GM21526 (cell line): ENCODE results near the gene CIAO2A.
"Not testable (repeated sequence)": the region's sequence is repeated elsewhere in the genome, so short reads cannot be mapped to it uniquely, and the experiment has no call there.

Source experiments
- ATAC-seq: cut with Tn5 transposase; IDR thresholded peaks from one replicate; pipeline ENCODE4 v1.9.1; 2021; ENCODE audit warnings: moderate library complexity; ENCODE audit not compliant: unreplicated experiment, low FRiP score

CIAO2A gene

GRCh38 chr15:64093627-64094417 is at the start of gene CIAO2A:
TSS of gene CIAO2A (minus strand) at chr15:64093838. CDS start at chr15:64093768, 70 bp downstream.
- ATAC-seq: peak; percentile 58

DNA sequence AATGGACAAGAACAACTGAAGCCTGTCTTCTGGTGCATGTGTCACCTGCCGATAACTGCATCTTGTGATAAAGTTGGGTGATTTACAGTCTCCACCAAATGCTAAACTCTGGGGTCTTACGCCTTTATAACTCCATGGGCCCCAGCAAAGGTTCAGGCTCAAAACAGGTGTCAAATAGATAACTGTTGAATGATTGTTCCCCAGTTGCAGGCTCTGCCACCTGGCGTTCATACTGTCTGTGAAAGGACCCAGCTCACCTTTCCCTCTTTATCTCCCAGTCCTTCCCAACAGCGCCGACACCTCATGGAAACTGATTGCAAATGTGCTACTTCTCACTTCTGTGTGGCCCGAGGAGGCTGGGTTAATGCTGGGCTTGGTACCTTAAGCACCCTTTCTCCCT is 49.6 kb upstream of the CIAO2A start:
- no peak for ATAC-seq

- no peak for ATAC-seq
These were observed 48.3 kb upstream of the CIAO2A start for GRCh38 chr15:64141798-64142512.

- ATAC-seq: no peak
These were observed 44.8 kb upstream of the CIAO2A start for GRCh38 chr15:64138331-64138941.

GRCh38 chr15:64137226-64137833 is 43.7 kb upstream of the CIAO2A start:
- ATAC-seq: no peak

DNA sequence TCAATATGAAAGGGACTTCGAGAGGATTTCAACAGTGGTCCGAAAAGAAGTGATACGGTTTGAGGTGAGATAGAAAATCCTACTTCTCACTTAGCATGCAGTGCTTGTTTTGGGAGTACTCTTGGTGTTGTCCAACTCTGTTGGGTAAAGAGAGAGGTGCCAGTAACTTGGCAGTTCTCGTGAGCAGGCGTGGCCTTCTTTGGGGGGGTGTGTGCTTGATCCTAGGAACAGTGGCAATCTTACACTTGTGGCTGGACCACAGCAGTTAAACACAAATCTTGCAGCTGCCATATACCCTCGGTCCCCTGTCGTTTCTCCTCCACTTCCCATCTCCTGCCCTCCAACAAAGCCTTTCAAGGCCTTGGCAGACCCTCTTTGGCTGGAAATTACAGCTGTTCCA is 42.7 kb upstream of the CIAO2A start:
- no peak for ATAC-seq

GRCh38 chr15:64134345-64134829 is 40.7 kb upstream of the CIAO2A start:
- ATAC-seq: no peak

DNA sequence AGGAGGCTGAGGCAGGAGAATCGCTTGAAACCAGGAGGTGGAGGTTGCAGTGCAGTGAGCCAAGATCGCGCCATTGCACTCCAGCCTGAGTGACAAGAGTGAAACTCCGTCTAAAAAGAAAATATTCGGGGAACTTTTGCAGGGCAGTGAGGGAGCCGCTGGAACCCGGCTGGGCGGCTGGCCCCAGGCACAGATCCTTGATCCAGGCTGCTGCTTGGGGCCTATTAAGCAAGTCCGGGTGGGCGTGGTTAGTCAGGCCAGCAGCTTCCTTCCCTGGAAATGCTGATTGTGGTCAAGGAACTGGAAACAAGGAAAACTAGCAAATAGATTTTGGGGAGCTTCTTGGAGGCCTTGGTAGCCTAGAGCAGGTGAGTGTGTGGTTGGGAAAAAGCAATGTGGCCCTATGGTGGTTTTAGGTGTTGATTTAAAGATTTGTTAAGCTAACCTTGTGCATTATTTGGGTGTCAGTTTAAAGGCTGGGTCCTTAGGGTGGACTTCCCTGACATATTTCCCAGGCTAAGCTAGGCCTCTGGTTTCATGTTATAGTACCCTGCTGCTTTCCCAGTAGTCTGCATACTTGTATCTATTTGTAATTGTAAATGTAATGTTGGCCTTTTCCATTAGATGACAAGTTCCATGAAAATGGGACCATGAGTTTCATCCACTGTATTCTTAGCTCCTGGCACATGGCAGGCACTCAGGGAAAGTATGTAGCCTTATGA is 40.1 kb upstream of the CIAO2A start:
- no peak for ATAC-seq

GRCh38 chr15:64132217-64132616 is 38.6 kb upstream of the CIAO2A start:
- no peak for ATAC-seq

DNA sequence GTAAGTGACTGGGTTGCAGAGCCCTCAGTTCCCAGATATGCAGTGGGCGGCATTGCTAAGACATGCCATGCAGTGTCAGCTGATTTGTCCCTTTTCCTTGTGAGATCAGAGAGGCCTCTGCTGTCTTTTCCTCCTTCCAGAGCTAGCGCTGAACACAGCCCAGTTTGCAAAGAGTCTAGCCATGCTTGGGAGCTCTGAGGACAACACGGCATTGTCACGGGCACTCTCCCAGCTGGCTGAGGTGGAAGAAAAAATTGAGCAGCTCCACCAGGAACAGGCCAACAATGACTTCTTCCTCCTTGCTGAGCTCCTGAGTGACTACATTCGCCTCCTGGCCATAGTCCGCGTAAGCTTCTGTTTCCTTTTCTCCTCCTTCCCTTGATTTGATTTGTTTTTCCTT is 37.9 kb upstream of the CIAO2A start:
- no peak for ATAC-seq

- no peak for ATAC-seq
These were observed 36.5 kb upstream of the CIAO2A start for GRCh38 chr15:64130159-64130558.

DNA sequence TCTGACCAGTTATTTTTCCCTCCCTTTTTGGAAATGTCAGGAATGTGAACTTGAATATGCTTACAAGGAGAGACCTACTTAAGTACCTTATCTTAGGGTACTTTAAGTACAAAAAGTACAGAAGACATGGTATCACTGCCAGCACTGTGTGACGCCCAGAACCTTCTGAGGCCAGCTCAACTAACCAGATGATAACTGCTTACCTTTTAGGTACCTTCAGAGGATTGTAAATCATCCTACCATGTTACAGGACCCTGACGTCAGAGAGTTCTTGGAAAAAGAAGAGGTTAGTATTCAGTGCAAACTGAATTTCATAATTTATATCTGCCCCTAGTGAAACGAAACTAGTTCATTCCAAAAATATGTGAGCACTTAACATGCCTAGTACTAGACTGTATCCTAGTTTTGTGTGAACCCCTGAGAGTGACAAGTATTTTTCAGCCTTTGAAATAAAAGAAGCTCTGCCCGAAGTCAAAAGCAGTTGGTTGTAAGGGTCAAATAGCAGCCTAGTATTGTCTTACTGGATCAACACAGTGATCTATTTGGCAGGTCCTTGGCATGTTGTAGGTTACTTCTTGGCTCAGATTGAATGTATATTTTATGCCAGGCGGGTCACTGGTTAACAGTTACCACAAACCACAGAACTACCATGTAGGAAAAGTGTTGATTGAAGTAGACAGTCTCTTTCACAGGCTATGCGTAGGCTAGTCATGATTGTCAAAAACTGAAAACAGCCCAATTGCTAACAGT is 34.1 kb upstream of the CIAO2A start:
- no peak for ATAC-seq

- ATAC-seq: no peak
These were observed 32.3 kb upstream of the CIAO2A start for GRCh38 chr15:64125978-64126377.

DNA sequence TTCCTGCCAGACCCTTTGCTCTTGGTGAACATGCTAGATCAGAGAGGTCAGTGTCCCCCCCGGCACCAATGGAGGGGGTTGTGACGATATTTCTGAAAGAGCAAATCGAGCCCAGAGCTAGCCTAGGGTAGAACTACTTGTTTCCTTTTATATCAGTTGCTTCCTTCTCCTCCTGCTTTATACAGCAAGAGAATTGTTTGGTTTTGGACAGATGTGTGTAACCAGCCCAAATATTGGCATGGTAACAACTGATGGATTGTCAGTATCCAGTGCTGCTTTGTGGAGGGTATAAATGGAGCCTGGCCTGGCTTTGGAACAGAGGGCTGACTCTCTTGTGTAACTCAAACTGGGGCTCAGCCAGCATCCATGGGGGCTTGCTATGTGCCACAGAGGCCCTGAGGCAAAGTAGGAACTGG is 29.3 kb upstream of the CIAO2A start:
- ATAC-seq: no peak

DNA sequence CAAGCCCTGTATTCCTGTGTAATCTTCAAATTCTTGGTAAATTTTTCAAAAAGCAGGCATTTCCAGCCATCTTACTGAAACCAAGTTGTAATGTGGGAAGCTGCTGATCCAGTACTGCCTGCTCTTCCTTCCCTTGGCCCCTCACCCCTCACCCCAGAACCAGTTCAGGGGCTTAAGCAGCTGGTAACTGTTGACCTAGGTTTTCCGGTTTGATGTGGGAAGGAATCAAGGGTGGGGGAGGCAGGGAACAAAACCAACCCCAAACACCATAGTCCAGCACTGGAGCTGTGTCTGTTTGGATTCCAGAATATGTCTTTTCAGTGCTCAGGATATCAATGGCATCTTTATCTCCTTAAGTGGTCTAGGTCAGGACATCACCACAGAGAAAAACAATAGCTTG is 28.8 kb upstream of the CIAO2A start:
- no peak for ATAC-seq

- no peak for ATAC-seq
These were observed 28.0 kb upstream of the CIAO2A start for GRCh38 chr15:64121614-64122013.

GRCh38 chr15:64120322-64120721 is 26.7 kb upstream of the CIAO2A start:
- not testable (repeated sequence) for ATAC-seq

DNA sequence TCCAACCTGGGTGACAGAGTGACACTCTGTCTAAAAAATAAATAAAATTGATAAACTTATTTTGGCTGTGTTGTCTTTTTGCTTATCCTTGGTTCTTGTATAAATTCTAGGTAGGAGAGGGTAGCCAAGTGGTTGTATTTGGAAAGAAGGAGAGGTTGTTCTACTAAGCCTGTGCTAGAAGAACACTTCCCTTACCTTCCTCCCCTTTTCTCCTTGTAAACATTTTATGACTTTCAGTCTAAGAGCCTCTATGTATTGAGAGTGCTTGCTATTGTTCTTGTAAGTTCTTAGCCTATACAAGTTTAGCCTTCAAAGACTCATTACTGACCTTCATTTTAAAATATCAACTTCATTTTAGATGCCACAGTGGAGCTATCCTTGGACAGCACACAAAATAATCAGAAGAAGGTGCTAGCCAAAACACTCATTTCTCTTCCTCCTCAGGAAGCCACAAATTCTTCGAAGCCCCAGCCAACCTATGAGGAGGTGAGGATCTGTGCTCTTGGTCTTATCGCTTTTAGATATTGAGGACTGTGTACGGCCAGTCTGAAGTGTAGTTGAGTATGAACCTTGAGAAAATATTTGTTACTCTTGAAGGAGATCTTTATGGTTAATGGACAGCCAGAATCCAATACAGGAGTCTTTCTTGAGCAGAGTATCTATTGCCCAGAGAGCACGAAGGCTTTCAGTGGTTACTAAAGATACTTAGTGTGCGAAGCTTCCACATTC is 24.3 kb upstream of the CIAO2A start:
- ATAC-seq: no peak

- ATAC-seq: no peak
These were observed 19.3 kb upstream of the CIAO2A start for GRCh38 chr15:64112904-64113303.
